Pulmonary artery endothelial cell (primary cell): Measurements from ENCODE around the gene DUT. TPM values are rescaled to one million over a fixed set of nuclear protein-coding genes. Genes with fewer than 3 reads are reported as not detected.

Experiments used
- DNase-seq: peaks from one replicate; pipeline ENCODE4 v3.0.0-alpha.2; 2011; ENCODE audit warnings: low read depth, low spot score
- total RNA-seq: library from RNA; depleted of rRNA; stranded (reverse); fragments of >200 nt; gene quantifications from 2 replicates; pipeline ENCODE4 v1.2.3, GENCODE V29; 2014

Gene DUT
- total RNA-seq, 1 donor from 2014 or later: 57.0 TPM

DNA sequence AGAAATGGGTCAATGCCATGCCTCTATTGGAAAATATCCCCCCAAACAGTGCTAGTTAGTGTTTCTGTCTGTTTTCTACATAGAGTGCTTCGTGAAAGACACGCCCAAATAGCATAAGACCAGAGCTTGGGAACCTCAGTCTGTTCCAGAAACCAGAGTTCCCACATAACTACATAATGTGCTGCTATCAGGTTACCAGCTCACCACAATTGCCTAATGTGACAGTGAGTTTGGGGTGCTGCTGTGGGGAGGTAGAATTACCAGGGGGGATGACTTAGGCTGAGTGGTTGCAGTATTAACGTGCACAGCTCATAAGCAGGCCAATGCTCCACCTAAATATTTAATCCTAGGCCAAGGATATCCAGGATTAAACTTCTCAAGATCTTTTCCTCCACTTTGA lies 39.2 kb downstream of the DUT start:
- no peak for DNase-seq

- DNase-seq: no peak
Measured at GRCh38 chr15:48371550-48371949, 40.3 kb downstream of the DUT start.

DNA sequence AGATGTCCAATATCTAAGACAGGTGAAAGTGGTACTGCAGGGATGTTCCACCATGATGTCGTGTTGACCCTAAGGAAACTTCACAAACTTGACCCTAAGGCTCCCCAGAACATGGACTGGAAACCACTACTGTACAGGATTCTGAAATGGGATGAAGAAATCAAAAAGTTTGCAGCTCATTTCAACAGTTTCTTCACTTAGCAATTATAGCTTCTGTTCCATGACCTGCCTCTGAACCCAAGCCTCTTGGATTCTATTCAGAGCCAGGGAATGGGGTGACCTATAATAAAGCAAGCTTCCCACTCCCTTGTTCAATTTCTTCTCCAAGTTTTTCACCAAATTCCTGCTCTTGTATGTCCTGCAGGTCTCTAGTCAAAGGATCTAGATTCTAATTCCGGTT lies 40.7 kb downstream of the DUT start:
- DNase-seq: no peak

- DNase-seq: no peak
Measured at GRCh38 chr15:48373821-48374451, 42.7 kb downstream of the DUT start.

DNA sequence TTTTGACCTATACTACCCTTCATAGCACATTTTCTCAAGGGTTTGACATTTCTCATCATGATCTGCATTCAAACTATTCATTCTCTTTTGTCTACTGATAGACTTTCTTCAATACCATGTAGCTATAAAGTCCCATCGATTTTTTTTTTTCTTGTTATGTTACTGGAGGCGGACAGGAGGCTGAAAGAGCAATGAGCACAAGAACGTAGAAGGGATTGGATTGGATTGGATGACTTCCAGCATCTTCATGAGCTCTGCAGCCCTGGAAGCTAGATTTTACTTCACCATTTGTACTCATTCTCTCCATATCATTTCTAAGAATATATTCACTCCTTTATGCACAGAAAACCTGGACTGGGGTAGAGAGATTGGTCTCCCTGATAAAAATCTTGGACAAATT lies 43.2 kb downstream of the DUT start:
- DNase-seq: no peak

- no peak for DNase-seq
Measured at GRCh38 chr15:48375767-48376166, 44.5 kb downstream of the DUT start.

GRCh38 chr15:48380198-48380597 lies 49.0 kb downstream of the DUT start:
- no peak for DNase-seq

DNA sequence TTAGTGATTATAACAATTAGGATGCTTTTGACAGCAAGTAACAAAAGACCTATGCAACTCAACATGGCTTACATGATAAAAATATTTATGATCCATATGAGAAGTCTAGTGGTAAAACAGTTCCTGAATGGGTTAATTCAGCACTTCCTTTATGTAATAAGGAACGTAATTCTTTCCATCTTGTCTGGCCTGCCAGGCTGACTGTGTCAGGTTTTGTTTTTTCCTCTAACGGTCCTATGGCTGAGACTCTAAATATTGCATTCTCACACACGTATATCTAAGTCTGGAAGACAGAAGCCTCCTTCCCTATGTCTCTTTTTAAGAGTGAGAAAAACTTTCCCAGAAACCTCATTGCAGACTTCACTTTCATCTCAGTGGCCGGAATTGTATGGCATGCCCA lies 50.6 kb downstream of the DUT start:
- no peak for DNase-seq

- no peak for DNase-seq
Measured at GRCh38 chr15:48383031-48383430, 51.8 kb downstream of the DUT start.

DNA sequence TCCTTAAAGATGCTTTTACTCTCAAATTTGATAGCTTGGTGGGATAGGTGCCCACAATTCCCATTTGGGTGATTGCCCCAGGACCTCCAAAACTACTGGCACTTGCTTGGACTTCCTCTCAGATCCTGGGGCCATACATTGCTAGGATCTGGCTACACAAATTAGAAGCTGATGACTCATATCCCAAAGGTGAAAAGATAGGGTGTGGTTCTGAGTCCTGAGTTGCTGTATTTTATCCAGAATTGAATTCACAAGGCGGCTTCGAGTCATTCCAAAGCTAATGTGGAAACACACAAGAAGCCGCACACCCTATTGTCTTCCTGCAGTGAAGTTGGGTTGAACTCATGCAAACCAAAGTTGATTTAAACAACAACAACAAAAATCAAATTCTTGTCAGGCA lies 53.4 kb downstream of the DUT start:
- no peak for DNase-seq

GRCh38 chr15:48385031-48385830 lies 54.0 kb downstream of the DUT start:
- DNase-seq: peak; percentile 50

- DNase-seq: no peak
Measured at GRCh38 chr15:48388016-48388851, 57.0 kb downstream of the DUT start.

DNA sequence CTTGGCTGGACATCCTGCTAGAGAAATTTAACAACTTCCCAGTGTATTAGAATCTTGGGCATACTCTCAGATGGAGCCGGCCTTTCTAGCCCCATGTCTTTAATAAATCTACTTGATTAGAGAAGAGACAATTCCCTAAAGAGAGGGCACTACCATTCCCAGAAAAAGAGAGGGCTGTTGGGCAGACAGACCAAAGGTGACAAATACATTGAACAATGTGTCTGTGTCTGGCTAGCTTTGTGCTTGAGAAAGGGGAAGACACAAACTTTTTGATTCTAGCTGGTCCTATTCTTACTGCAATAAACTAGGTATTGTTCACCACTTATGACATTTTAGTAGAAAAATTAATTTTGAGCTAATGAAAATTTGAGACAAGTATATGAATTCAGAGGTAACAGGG lies 57.7 kb downstream of the DUT start:
- no peak for DNase-seq

- DNase-seq: no peak
Measured at GRCh38 chr15:48389691-48390143, 58.5 kb downstream of the DUT start.

- DNase-seq: no peak
Measured at GRCh38 chr15:48391950-48392349, 60.7 kb downstream of the DUT start.

- peak; percentile 96 for DNase-seq
Measured at GRCh38 chr15:48392356-48392755, 61.1 kb downstream of the DUT start.

Other genes starting within 250 kb of the DUT start
- not detected in 2 replicates for gene SLC24A5, start 210.4 kb upstream of the DUT start, total RNA-seq
- gene MYEF2, start 153.1 kb upstream of the DUT start, total RNA-seq: 31.3 and 34.3 TPM in 2 replicates
- under 0.01 TPM in 1 of 2 replicates, not detected in the other for gene CTXN2, start 139.8 kb upstream of the DUT start, total RNA-seq
- not detected in 2 replicates for gene SLC12A1, start 125.1 kb upstream of the DUT start, total RNA-seq